HG02840 (cell line): ENCODE measurements around the gene P3H3.
A peak's percentile ranks its signal among the peaks of the same experiment; 100 is the strongest.

Experiments
- ATAC-seq: cut with Tn5 transposase; IDR thresholded peaks from one replicate; pipeline ENCODE4 v1.9.1; 2021; ENCODE audit warnings: mild to moderate bottlenecking, moderate library complexity, moderate number of reproducible peaks; ENCODE audit not compliant: unreplicated experiment, low FRiP score

Gene P3H3

GRCh38 chr12:6842075-6842474 is 13.9 kb downstream of the P3H3 start:
- ATAC-seq: no peak

GRCh38 chr12:6843118-6843902 is 15.1 kb downstream of the P3H3 start:
- no peak for ATAC-seq

- no peak for ATAC-seq
Measured at GRCh38 chr12:6845395-6845794, 17.2 kb downstream of the P3H3 start.

GRCh38 chr12:6846316-6846869 is 18.2 kb downstream of the P3H3 start:
- no peak for ATAC-seq

- ATAC-seq: no peak
Measured at GRCh38 chr12:6847676-6848075, 19.5 kb downstream of the P3H3 start.

GRCh38 chr12:6849427-6849826 is 21.2 kb downstream of the P3H3 start:
- no peak for ATAC-seq

- ATAC-seq: no peak
Measured at GRCh38 chr12:6849976-6850560, 21.9 kb downstream of the P3H3 start.

- no peak for ATAC-seq
Measured at GRCh38 chr12:6850796-6851152, 22.6 kb downstream of the P3H3 start.

GRCh38 chr12:6851153-6851920 is 23.1 kb downstream of the P3H3 start, which contains the start of gene CDCA3:
Gene CDCA3, minus strand, starts transcription at chr12:6851286. Its CDS starts 334 bp downstream, at chr12:6850952.
- ATAC-seq: peak; percentile 46

- ATAC-seq: peak; percentile 77
Measured at GRCh38 chr12:6851921-6852650, 23.9 kb downstream of the P3H3 start, which contains the start of gene USP5. Gene USP5, plus strand, starts transcription at chr12:6852150. Its CDS starts 30 bp downstream, at chr12:6852180.

- ATAC-seq: no peak
Measured at GRCh38 chr12:6852651-6853354, 24.6 kb downstream of the P3H3 start.

- ATAC-seq: no peak
Measured at GRCh38 chr12:6853626-6854025, 25.4 kb downstream of the P3H3 start.

GRCh38 chr12:6854036-6854435 is 25.8 kb downstream of the P3H3 start:
- ATAC-seq: no peak

GRCh38 chr12:6855322-6855721 is 27.1 kb downstream of the P3H3 start:
- no peak for ATAC-seq

GRCh38 chr12:6858799-6859198 is 30.6 kb downstream of the P3H3 start:
- no peak for ATAC-seq

GRCh38 chr12:6860116-6860515 is 31.9 kb downstream of the P3H3 start:
- ATAC-seq: no peak

- ATAC-seq: no peak
Measured at GRCh38 chr12:6860942-6861341, 32.7 kb downstream of the P3H3 start.

- ATAC-seq: no peak
Measured at GRCh38 chr12:6861391-6861790, 33.2 kb downstream of the P3H3 start.

GRCh38 chr12:6863033-6863432 is 34.8 kb downstream of the P3H3 start:
- ATAC-seq: no peak
